Sigmoid colon (tissue), 4 donors: Measurements from ENCODE around the gene TAGLN2.

Experiments
- CTCF ChIP-seq, 4 experiments: fragments of 450-650 bp in 3 of 4; fragments of 200-600 bp in 1 of 4; IDR thresholded peaks; one replicate each; pipeline ENCODE4 v1.5.1; 2016 to 2019; ENCODE audit warnings: antibody characterized with exemption in 4 of 4, mild to moderate bottlenecking in 3 of 4, moderate library complexity in 2 of 4
- EP300 ChIP-seq, 4 donors: sonication (generic); formaldehyde crosslinking; IDR thresholded peaks; one replicate each; pipeline ENCODE4 v1.6.1; 2017; ENCODE audit warnings: antibody characterized with exemption in 4 of 4
- POLR2AphosphoS5 ChIP-seq, 4 donors: sonication (generic); formaldehyde crosslinking; IDR thresholded peaks; one replicate each; pipeline ENCODE4 v1.6.1; 2017; ENCODE audit warnings: antibody characterized with exemption in 4 of 4

- TF ChIP-seq CTCF (IDR thresholded peaks at IDR 0.05) = no peak
- TF ChIP-seq EP300 (IDR thresholded peaks at IDR 0.05) = no peak
- TF ChIP-seq POLR2AphosphoS5 (IDR thresholded peaks at IDR 0.05) = no peak
Measured at GRCh38 chr1:159884296-159884695, 41.0 kb downstream of the TAGLN2 start.
